Skeletal muscle satellite cell (primary cell): ENCODE results near the gene OR6V1.

ENCODE experiments used
- H3K27me3 ChIP-seq: 2 replicates; pipeline ENCODE4 v1.7.0; 2013; ENCODE audit warnings: low read length; ENCODE audit not compliant: control insufficient read depth, insufficient read depth
- H3K36me3 ChIP-seq: 2 replicates; pipeline ENCODE4 v1.7.0; 2013; ENCODE audit warnings: mild to moderate bottlenecking, control low read depth, low read length; ENCODE audit not compliant: insufficient read depth
- H3K4me1 ChIP-seq: 2 replicates; pipeline ENCODE4 v1.7.0; 2013; ENCODE audit warnings: low read length; ENCODE audit not compliant: control insufficient read depth, insufficient read depth
- H3K4me2 ChIP-seq: 2 replicates; pipeline ENCODE4 v1.7.0; 2013; ENCODE audit warnings: mild to moderate bottlenecking, low read length
- H3K4me3 ChIP-seq: 2 replicates; pipeline ENCODE4 v1.7.0; 2013; ENCODE audit warnings: low read length
- H3K9ac ChIP-seq: 2 replicates; pipeline ENCODE4 v1.7.0; 2013; ENCODE audit warnings: mild to moderate bottlenecking, low read depth, low read length, moderate library complexity
- H3K9me3 ChIP-seq: replicated peaks from 2 replicates; pipeline ENCODE4 v1.7.0; 2013; ENCODE audit warnings: mild to moderate bottlenecking, control low read depth, low read length

OR6V1 gene

DNA sequence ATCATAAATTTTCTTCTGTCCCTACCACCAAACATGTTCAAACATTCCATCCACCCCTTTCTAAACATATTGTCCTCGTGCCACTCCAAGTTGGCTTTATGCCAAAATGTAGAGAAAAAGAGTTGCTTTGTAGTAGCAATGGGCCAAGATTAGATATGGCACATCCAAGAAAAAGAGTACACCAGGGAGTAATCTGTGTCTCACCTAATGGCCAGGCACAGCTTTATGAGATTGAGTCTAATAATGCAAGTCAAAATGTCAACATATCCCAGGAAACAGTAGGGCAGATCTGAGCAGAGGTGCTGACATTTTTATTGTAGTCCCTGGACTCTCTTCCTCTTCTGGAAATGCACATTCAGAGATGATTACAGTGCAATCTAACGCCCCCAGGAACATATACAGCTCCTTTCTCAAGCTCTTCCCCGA, 5.7 kb upstream of the OR6V1 start:
- Histone ChIP-seq H3K4me3 (no peak overlapping the region), H3K27me3 (no peaks in the 10 kb centered on the region), H3K9me3 (no peaks in the 10 kb centered on the region), H3K4me2 (no peak overlapping the region), H3K4me1 (peaks cover 41% of the 10 kb centered on the region), H3K9ac (no peak overlapping the region), H3K36me3 (no peaks in the 10 kb centered on the region)

- Histone ChIP-seq H3K9me3 (no peaks in the 10 kb centered on the region), H3K9ac (no peak overlapping the region), H3K4me2 (no peak overlapping the region), H3K4me1 (peaks cover 32% of the 10 kb centered on the region), H3K36me3 (no peaks in the 10 kb centered on the region), H3K4me3 (no peak overlapping the region), H3K27me3 (no peaks in the 10 kb centered on the region)
These were observed 4.8 kb upstream of the OR6V1 start for GRCh38 chr7:143047326-143047725.

DNA sequence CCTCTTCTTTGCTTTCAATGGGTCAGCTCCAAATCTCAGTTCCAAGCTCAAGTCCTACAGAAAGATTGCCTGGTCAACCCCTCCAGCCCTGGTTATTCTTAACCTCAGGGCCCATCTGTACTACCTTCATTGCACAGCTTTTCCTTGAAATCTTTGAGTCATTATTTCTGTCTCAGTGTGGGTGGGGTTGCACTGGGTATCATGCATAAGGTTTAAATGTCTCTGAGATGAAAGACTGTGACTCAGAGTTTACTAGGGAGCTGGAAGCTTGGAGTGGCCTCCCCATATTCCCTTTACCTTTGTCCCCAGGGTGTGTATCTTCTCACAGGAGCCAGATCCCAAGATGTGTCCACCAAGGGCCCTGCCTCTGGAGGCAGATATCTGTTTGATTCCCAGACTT, 3.3 kb upstream of the OR6V1 start:
- Histone ChIP-seq H3K4me3 (no peak overlapping the region), H3K27me3 (no peaks in the 10 kb centered on the region), H3K4me1 (peaks cover 17% of the 10 kb centered on the region), H3K9me3 (no peaks in the 10 kb centered on the region), H3K36me3 (no peaks in the 10 kb centered on the region), H3K4me2 (no peak overlapping the region), H3K9ac (no peak overlapping the region)

GRCh38 chr7:143049362-143049761, 2.8 kb upstream of the OR6V1 start:
- Histone ChIP-seq H3K27me3 (no peaks in the 10 kb centered on the region), H3K4me3 (no peak overlapping the region), H3K4me2 (no peak overlapping the region), H3K9ac (no peak overlapping the region), H3K4me1 (peaks cover 16% of the 10 kb centered on the region), H3K36me3 (no peaks in the 10 kb centered on the region), H3K9me3 (no peaks in the 10 kb centered on the region)

DNA sequence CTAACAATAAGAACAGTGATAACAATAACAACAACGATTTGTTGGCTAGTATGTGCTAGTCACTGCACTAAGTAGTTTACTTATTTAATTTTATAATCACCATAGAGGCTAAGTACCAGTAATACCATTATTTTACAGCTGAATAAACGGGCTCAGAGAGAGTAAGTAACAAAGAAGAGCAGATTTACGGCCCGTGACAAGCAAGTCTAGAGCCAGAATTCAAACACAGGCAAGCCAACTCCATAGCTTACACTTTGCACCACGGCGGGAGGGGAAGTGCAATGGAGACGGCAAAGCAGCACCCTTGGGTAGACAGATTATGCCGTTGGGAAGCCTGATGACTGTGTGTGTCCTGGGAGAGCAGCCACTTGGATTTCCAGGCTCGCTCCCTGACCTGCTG, 1.2 kb upstream of the OR6V1 start:
- H3K4me1 ChIP-seq: peaks cover 16% of the 10 kb centered on the region
- H3K27me3 ChIP-seq: no peaks in the 10 kb centered on the region
- peak overlapping the region; percentile 46 for H3K4me2 ChIP-seq
- H3K36me3 ChIP-seq: no peaks in the 10 kb centered on the region
- H3K4me3 ChIP-seq: no peak overlapping the region
- no peak overlapping the region for H3K9ac ChIP-seq
- H3K9me3 ChIP-seq: no peaks in the 10 kb centered on the region

GRCh38 chr7:143054621-143055020, 2.5 kb downstream of the OR6V1 start:
- Histone ChIP-seq H3K4me1 (peaks cover 6% of the 10 kb centered on the region), H3K4me2 (no peak overlapping the region), H3K36me3 (no peaks in the 10 kb centered on the region), H3K27me3 (no peaks in the 10 kb centered on the region), H3K9ac (no peak overlapping the region), H3K9me3 (no peaks in the 10 kb centered on the region), H3K4me3 (no peak overlapping the region)

GRCh38 chr7:143055754-143056153, 3.6 kb downstream of the OR6V1 start:
- Histone ChIP-seq H3K4me2 (no peak overlapping the region), H3K9me3 (no peaks in the 10 kb centered on the region), H3K4me3 (no peak overlapping the region), H3K27me3 (no peaks in the 10 kb centered on the region), H3K9ac (no peak overlapping the region), H3K4me1 (peaks cover 4% of the 10 kb centered on the region), H3K36me3 (no peaks in the 10 kb centered on the region)

GRCh38 chr7:143063741-143064140, 11.6 kb downstream of the OR6V1 start:
- H3K9ac ChIP-seq: no peak overlapping the region
- H3K27me3 ChIP-seq: no peaks in the 10 kb centered on the region
- no peaks in the 10 kb centered on the region for H3K4me1 ChIP-seq
- H3K36me3 ChIP-seq: no peaks in the 10 kb centered on the region
- H3K4me3 ChIP-seq: no peak overlapping the region
- no peak overlapping the region for H3K4me2 ChIP-seq
- H3K9me3 ChIP-seq: no peaks in the 10 kb centered on the region

DNA sequence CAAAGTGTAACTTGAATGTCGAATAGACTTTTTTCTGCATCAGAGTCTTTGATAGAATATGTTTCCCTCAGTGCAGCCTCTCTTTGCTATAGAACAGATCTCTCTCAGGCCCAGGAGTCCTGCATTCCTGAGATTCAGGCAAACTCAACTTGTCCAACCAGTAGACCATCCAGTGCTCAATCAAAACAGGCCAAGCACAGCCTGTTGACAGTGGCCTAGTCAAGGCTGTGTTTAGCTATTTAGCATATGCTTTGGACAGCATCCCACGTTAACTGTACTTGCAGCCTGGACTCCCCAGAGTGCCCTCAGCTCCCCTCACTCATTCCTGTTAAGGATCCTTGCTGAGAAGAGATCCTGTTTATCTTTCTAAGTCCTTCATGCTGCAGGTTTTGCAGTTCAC, 16.3 kb downstream of the OR6V1 start:
- Histone ChIP-seq H3K36me3 (no peaks in the 10 kb centered on the region), H3K4me2 (no peak overlapping the region), H3K9me3 (no peaks in the 10 kb centered on the region), H3K4me3 (no peak overlapping the region), H3K4me1 (no peaks in the 10 kb centered on the region), H3K27me3 (peaks cover 2% of the 10 kb centered on the region), H3K9ac (no peak overlapping the region)

- H3K4me2 ChIP-seq: no peak overlapping the region
- H3K36me3 ChIP-seq: no peaks in the 10 kb centered on the region
- H3K9me3 ChIP-seq: no peaks in the 10 kb centered on the region
- peaks cover 2% of the 10 kb centered on the region for H3K27me3 ChIP-seq
- no peak overlapping the region for H3K9ac ChIP-seq
- no peaks in the 10 kb centered on the region for H3K4me1 ChIP-seq
- no peak overlapping the region for H3K4me3 ChIP-seq
These were observed 17.9 kb downstream of the OR6V1 start for GRCh38 chr7:143069912-143070500.

GRCh38 chr7:143073556-143073955, 21.4 kb downstream of the OR6V1 start:
- Histone ChIP-seq H3K36me3 (no peaks in the 10 kb centered on the region), H3K9ac (no peak overlapping the region), H3K27me3 (peaks cover 2% of the 10 kb centered on the region), H3K4me1 (peaks cover 5% of the 10 kb centered on the region), H3K4me2 (no peak overlapping the region), H3K4me3 (no peak overlapping the region), H3K9me3 (no peaks in the 10 kb centered on the region)

- Histone ChIP-seq H3K9me3 (no peaks in the 10 kb centered on the region), H3K4me2 (no peak overlapping the region), H3K4me1 (peaks cover 5% of the 10 kb centered on the region), H3K9ac (no peak overlapping the region), H3K27me3 (peaks cover 2% of the 10 kb centered on the region), H3K36me3 (no peaks in the 10 kb centered on the region), H3K4me3 (no peak overlapping the region)
These were observed 22.0 kb downstream of the OR6V1 start for GRCh38 chr7:143074141-143074540.
